Large intestine (tissue), 3 donors: ENCODE data around the gene RBM12. TPM values are rescaled to one million over a fixed set of nuclear protein-coding genes. Genes with fewer than 3 reads are reported as not detected.

Source experiments
- DNase-seq, 2 donors: peaks; one replicate each; pipeline versions ENCODE4 v3.0.0 to v3.0.0-alpha.2; 2013
- H3K27ac ChIP-seq: one replicate; pipeline ENCODE4 v1.5.1; 2013; ENCODE audit warnings: low read length
- H3K27me3 ChIP-seq: 2 replicates; pipeline ENCODE4 v1.6.1; 2013; ENCODE audit warnings: low read length; ENCODE audit not compliant: control insufficient read depth, insufficient read depth
- H3K36me3 ChIP-seq: 2 replicates; pipeline ENCODE4 v1.6.1; 2013; ENCODE audit warnings: low read length; ENCODE audit not compliant: control insufficient read depth, insufficient read depth
- H3K4me1 ChIP-seq: one replicate; pipeline ENCODE4 v1.6.1; 2013; ENCODE audit warnings: low read length; ENCODE audit not compliant: control insufficient read depth, insufficient read depth
- H3K4me3 ChIP-seq: one replicate; pipeline ENCODE4 v1.5.1; 2013; ENCODE audit warnings: low read length
- H3K9me3 ChIP-seq: one replicate; pipeline ENCODE4 v1.6.1; 2013; ENCODE audit warnings: mild to moderate bottlenecking, low read depth, low read length, moderate library complexity; ENCODE audit not compliant: control insufficient read depth
- WGBS: methylation state at CpG from one replicate; pipeline ENCODE4 v1.1.5; 2013; ENCODE audit warnings: low lambda C conversion rate; ENCODE audit not compliant: insufficient coverage; 5-methylcytosine and 5-hydroxymethylcytosine counted together
- polyA plus RNA-seq: library from polyadenylated mRNA; unstranded; fragments of 120-200 nt; gene quantifications from one replicate; pipeline ENCODE4 v1.2.1, GENCODE V29; 2013

The RBM12 gene
- polyA plus RNA-seq, 1 donor = 62.4 TPM

- Histone ChIP-seq H3K4me1 (no peaks in the 10 kb centered on the region), H3K27me3 (no peaks in the 10 kb centered on the region), H3K9me3 (no peaks in the 10 kb centered on the region), H3K27ac (no peak overlapping the region), H3K36me3 (peaks cover 54% of the 10 kb centered on the region), H3K4me3 (no peak overlapping the region)
- WGBS = no CpG with 5 or more reads among the region's 4 CpGs
- no peak for DNase-seq
Measured at GRCh38 chr20:35673884-35674283, 9.2 kb upstream of the RBM12 start.

GRCh38 chr20:35669681-35670080, 5.0 kb upstream of the RBM12 start:
- Histone ChIP-seq H3K27me3 (no peaks in the 10 kb centered on the region), H3K4me3 (no peak overlapping the region), H3K4me1 (no peaks in the 10 kb centered on the region), H3K9me3 (peaks cover under 1% of the 10 kb centered on the region), H3K27ac (no peak overlapping the region), H3K36me3 (peaks cover 50% of the 10 kb centered on the region)
- no peak for DNase-seq
- no CpG with 5 or more reads among the region's 1 CpG for WGBS

- Histone ChIP-seq H3K36me3 (peaks cover 45% of the 10 kb centered on the region), H3K27me3 (no peaks in the 10 kb centered on the region)
- WGBS = no CpG with 5 or more reads among the region's 5 CpGs
Measured at GRCh38 chr20:35669221-35669620, 4.5 kb upstream of the RBM12 start.

GRCh38 chr20:35665949-35666288, 1.2 kb upstream of the RBM12 start:
- H3K9me3 ChIP-seq = peaks cover 3% of the 10 kb centered on the region
- no peaks in the 10 kb centered on the region for H3K27me3 ChIP-seq
- DNase-seq = no peak
- peaks cover 4% of the 10 kb centered on the region for H3K4me1 ChIP-seq
- H3K27ac ChIP-seq = no peak overlapping the region
- H3K36me3 ChIP-seq = peaks cover 21% of the 10 kb centered on the region
- WGBS = 82% methylated on average over 2 of the region's 17 CpGs
- no peak overlapping the region for H3K4me3 ChIP-seq

More at GRCh38 chr20:35669221-35669620, 4.5 kb upstream of the RBM12 start:
- no peak for DNase-seq
- Histone ChIP-seq H3K4me1 (no peaks in the 10 kb centered on the region), H3K27ac (no peak overlapping the region), H3K9me3 (peaks cover 3% of the 10 kb centered on the region), H3K4me3 (no peak overlapping the region)

GRCh38 chr20:35663516-35664465, 909 bp downstream of the RBM12 start:
- DNase-seq = peak; percentile 54 to 74
- Histone ChIP-seq H3K27me3 (no peaks in the 10 kb centered on the region), H3K27ac (peak overlapping the region; percentile 97), H3K36me3 (peaks cover 2% of the 10 kb centered on the region), H3K9me3 (peaks cover 3% of the 10 kb centered on the region), H3K4me3 (peak overlapping the region; percentile 82), H3K4me1 (peaks cover 4% of the 10 kb centered on the region)
- WGBS = 0% methylated on average over 1 of the region's 28 CpGs

DNA sequence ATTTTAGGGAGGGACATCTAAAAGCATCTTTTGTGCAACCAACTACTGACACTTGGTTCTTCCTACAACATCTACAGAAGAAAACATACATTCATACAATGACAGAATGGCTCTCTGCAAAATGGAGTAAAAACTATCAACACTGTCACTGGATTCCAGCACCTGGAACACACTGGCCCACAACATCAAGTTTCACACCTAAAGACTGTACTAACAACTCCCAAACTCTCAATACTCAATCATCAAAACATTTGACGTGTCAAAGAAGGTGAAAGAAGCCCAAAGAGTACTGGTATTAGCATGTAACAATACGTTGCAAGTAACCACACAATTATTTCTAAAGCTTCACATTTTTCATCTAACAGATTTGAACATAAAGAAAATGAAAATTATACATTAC, 2.1 kb downstream of the RBM12 start:
- no peaks in the 10 kb centered on the region for H3K27me3 ChIP-seq
- no peak for DNase-seq
- H3K36me3 ChIP-seq = no peaks in the 10 kb centered on the region
- peaks cover 4% of the 10 kb centered on the region for H3K4me1 ChIP-seq
- WGBS = no CpG with 5 or more reads among the region's 2 CpGs
- H3K27ac ChIP-seq = no peak overlapping the region
- peak overlapping the region; percentile 82 for H3K4me3 ChIP-seq
- H3K9me3 ChIP-seq = peaks cover 3% of the 10 kb centered on the region

DNA sequence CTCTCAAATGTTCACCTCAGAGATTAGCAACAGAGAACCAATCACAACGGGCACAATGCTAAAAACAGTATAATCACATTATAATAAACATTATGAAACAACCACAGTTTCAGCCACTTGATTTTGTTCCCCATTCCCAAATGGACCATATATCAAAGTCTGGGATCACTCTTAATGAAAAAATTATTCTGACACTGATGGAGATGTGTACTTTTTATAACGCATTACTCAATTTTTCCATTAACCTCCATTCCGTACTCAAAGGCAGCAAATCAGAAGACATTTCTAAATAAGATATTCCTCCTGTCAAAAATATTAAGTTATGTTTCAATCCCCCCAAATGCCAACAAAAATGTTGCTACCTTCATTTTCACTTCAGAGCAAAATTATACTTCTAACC, 2.8 kb downstream of the RBM12 start:
- H3K36me3 ChIP-seq = no peaks in the 10 kb centered on the region
- H3K27ac ChIP-seq = no peak overlapping the region
- no peak overlapping the region for H3K4me3 ChIP-seq
- WGBS = 17% methylated on average over 2 of the region's 3 CpGs
- peaks cover 4% of the 10 kb centered on the region for H3K4me1 ChIP-seq
- peaks cover 3% of the 10 kb centered on the region for H3K9me3 ChIP-seq
- no peaks in the 10 kb centered on the region for H3K27me3 ChIP-seq
- no peak for DNase-seq

- WGBS = 100% methylated on average over 1 of the region's 2 CpGs
- Histone ChIP-seq H3K9me3 (peaks cover 3% of the 10 kb centered on the region), H3K27me3 (no peaks in the 10 kb centered on the region), H3K36me3 (no peaks in the 10 kb centered on the region), H3K4me3 (no peak overlapping the region), H3K27ac (no peak overlapping the region), H3K4me1 (peaks cover 4% of the 10 kb centered on the region)
- no peak for DNase-seq
Measured at GRCh38 chr20:35661053-35661452, 3.6 kb downstream of the RBM12 start.

GRCh38 chr20:35660122-35660937, 4.4 kb downstream of the RBM12 start:
- no peak overlapping the region for H3K27ac ChIP-seq
- no peak for DNase-seq
- no CpG with 5 or more reads among the region's 10 CpGs for WGBS
- no peaks in the 10 kb centered on the region for H3K27me3 ChIP-seq
- H3K4me1 ChIP-seq = peaks cover 4% of the 10 kb centered on the region
- peaks cover 3% of the 10 kb centered on the region for H3K9me3 ChIP-seq
- H3K4me3 ChIP-seq = no peak overlapping the region
- peaks cover under 1% of the 10 kb centered on the region for H3K36me3 ChIP-seq

DNA sequence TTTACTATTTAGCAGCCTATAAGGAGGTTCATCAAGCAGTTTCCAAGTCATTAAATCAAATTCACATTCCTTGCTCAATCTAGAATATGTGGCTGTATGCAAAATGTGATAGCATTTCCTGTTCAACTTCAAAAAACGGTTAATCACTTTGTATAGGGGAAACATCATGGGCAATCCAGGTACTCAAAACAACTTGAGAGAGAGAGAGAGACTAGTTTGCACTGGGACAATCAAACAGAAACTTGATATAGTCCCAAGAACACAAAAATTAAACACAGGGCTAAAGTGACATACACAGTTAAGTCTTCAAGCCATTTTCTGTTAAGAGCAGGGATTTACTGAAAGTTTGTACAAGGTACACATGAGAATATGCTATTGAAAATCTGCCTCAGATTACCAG, 7.4 kb downstream of the RBM12 start:
- Histone ChIP-seq H3K36me3 (peaks cover 29% of the 10 kb centered on the region), H3K27me3 (no peaks in the 10 kb centered on the region), H3K4me1 (peaks cover 4% of the 10 kb centered on the region), H3K9me3 (no peaks in the 10 kb centered on the region), H3K27ac (no peak overlapping the region), H3K4me3 (no peak overlapping the region)
- DNase-seq = no peak
- no CpG with 5 or more reads among the region's 1 CpG for WGBS
